Stimulated activated naive B cell treated with anti-CD40 and anti-IgM and Interleukin-4, amounts not matched to agents 10 μg/mL and 1 μg/mL and 100 μg/mL, for 72 hours (primary cell): ENCODE data around the gene C18orf63.

ENCODE experiments used
- ATAC-seq, 2 donors: fragments of 150-1000 bp; cut with Tn5 transposase; replicated peaks; 2 replicates each; pipeline ENCODE4 v1.10.0; 2021; ENCODE audit warnings: moderate library complexity in 1 of 2
- DNase-seq: peaks from one replicate; pipeline ENCODE4 v3.0.0; 2021
- H3K27ac Mint-ChIP-seq: one replicate; pipeline ENCODE4 v1.8.0; 2022; ENCODE audit warnings: mild to moderate bottlenecking, mixed read lengths
- H3K27me3 Mint-ChIP-seq, 2 donors: one replicate each; pipeline ENCODE4 v1.8.0; 2022; ENCODE audit warnings: mixed read lengths in 2 of 2
- H3K36me3 Mint-ChIP-seq, 2 donors: one replicate each; pipeline ENCODE4 v1.8.0; 2022; ENCODE audit warnings: mixed read lengths in 2 of 2, mild to moderate bottlenecking in 1 of 2
- H3K4me1 Mint-ChIP-seq, 2 donors: one replicate each; pipeline ENCODE4 v1.8.0; 2022; ENCODE audit warnings: mixed read lengths in 2 of 2, mild to moderate bottlenecking in 1 of 2
- H3K4me3 Mint-ChIP-seq, 2 donors: one replicate each; pipeline ENCODE4 v1.8.0; 2022; ENCODE audit warnings: mild to moderate bottlenecking in 2 of 2, mixed read lengths in 2 of 2, moderate library complexity in 1 of 2
- H3K9me3 Mint-ChIP-seq, 2 donors: one replicate each; pipeline ENCODE4 v1.8.0; 2022; ENCODE audit warnings: mixed read lengths in 2 of 2, mild to moderate bottlenecking in 1 of 2

C18orf63 gene

GRCh38 chr18:74388227-74388626, 72.6 kb downstream of the C18orf63 start:
- Mint-ChIP-seq H3K9me3 (peaks cover 0 to 2% of the 10 kb centered on the region in 2 donors), H3K36me3 (no peaks in the 10 kb centered on the region), H3K27ac (no peak overlapping the region), H3K27me3 (peaks cover 0 to 8% of the 10 kb centered on the region in 2 donors), H3K4me3 (no peak overlapping the region), H3K4me1 (no peaks in the 10 kb centered on the region)
- DNase-seq (no peak), ATAC-seq (no peak)

- Mint-ChIP-seq H3K27me3 (peaks cover 0 to 8% of the 10 kb centered on the region in 2 donors), H3K4me1 (no peaks in the 10 kb centered on the region), H3K4me3 (no peak overlapping the region), H3K9me3 (peaks cover 0 to 2% of the 10 kb centered on the region in 2 donors), H3K36me3 (no peaks in the 10 kb centered on the region), H3K27ac (no peak overlapping the region)
- ATAC-seq (no peak), DNase-seq (no peak)
Measured at GRCh38 chr18:74389171-74389927, 73.7 kb downstream of the C18orf63 start.

- no peak overlapping the region for H3K4me3 Mint-ChIP-seq
Measured at GRCh38 chr18:74389991-74390390, 74.4 kb downstream of the C18orf63 start.

GRCh38 chr18:74390900-74391299, 75.3 kb downstream of the C18orf63 start:
- Mint-ChIP-seq H3K27me3 (peaks cover 0 to 19% of the 10 kb centered on the region in 2 donors), H3K4me3 (no peak overlapping the region), H3K36me3 (no peaks in the 10 kb centered on the region), H3K4me1 (no peaks in the 10 kb centered on the region), H3K9me3 (peaks cover 0 to 2% of the 10 kb centered on the region in 2 donors), H3K27ac (no peak overlapping the region)
- ATAC-seq (no peak), DNase-seq (no peak)

More at GRCh38 chr18:74389991-74390390, 74.4 kb downstream of the C18orf63 start:
- DNase-seq (no peak), ATAC-seq (no peak)
- Mint-ChIP-seq H3K27ac (no peak overlapping the region), H3K27me3 (peaks cover 0 to 14% of the 10 kb centered on the region in 2 donors), H3K4me1 (no peaks in the 10 kb centered on the region), H3K9me3 (peaks cover 0 to 2% of the 10 kb centered on the region in 2 donors), H3K36me3 (no peaks in the 10 kb centered on the region)

- H3K9me3 Mint-ChIP-seq, result peaks cover 0 to 2% of the 10 kb centered on the region in 2 donors
- no peak overlapping the region for H3K4me3 Mint-ChIP-seq
- no peaks in the 10 kb centered on the region for H3K4me1 Mint-ChIP-seq
- no peaks in the 10 kb centered on the region for H3K36me3 Mint-ChIP-seq
- DNase-seq (no peak), ATAC-seq (no peak)
- no peak overlapping the region for H3K27ac Mint-ChIP-seq
- peaks cover 4 to 19% of the 10 kb centered on the region in 2 donors for H3K27me3 Mint-ChIP-seq
Measured at GRCh38 chr18:74392323-74392722, 76.7 kb downstream of the C18orf63 start.

GRCh38 chr18:74395006-74395405, 79.4 kb downstream of the C18orf63 start:
- Mint-ChIP-seq H3K36me3 (no peaks in the 10 kb centered on the region), H3K27ac (no peak overlapping the region), H3K27me3 (peaks cover 13 to 23% of the 10 kb centered on the region in 2 donors), H3K9me3 (peaks cover 0 to 1% of the 10 kb centered on the region in 2 donors), H3K4me1 (no peaks in the 10 kb centered on the region), H3K4me3 (no peak overlapping the region)
- ATAC-seq (no peak), DNase-seq (no peak)

GRCh38 chr18:74395648-74396154, 80.1 kb downstream of the C18orf63 start:
- H3K27ac Mint-ChIP-seq, result no peak overlapping the region
- H3K4me1 Mint-ChIP-seq, result no peaks in the 10 kb centered on the region
- H3K27me3 Mint-ChIP-seq, result peaks cover 15 to 26% of the 10 kb centered on the region in 2 donors
- DNase-seq (no peak), ATAC-seq (no peak)
- no peak overlapping the region for H3K4me3 Mint-ChIP-seq
- H3K36me3 Mint-ChIP-seq, result no peaks in the 10 kb centered on the region
- no peaks in the 10 kb centered on the region for H3K9me3 Mint-ChIP-seq

- H3K27ac Mint-ChIP-seq, result no peak overlapping the region
- H3K4me3 Mint-ChIP-seq, result no peak overlapping the region
- ATAC-seq (no peak), DNase-seq (no peak)
- no peaks in the 10 kb centered on the region for H3K4me1 Mint-ChIP-seq
- H3K27me3 Mint-ChIP-seq, result peaks cover 15 to 26% of the 10 kb centered on the region in 2 donors
- H3K9me3 Mint-ChIP-seq, result no peaks in the 10 kb centered on the region
- H3K36me3 Mint-ChIP-seq, result no peaks in the 10 kb centered on the region
Measured at GRCh38 chr18:74396171-74397169, 80.8 kb downstream of the C18orf63 start.

- no peak for ATAC-seq
- H3K4me3 Mint-ChIP-seq, result no peak overlapping the region
- no peak for DNase-seq
- no peaks in the 10 kb centered on the region for H3K9me3 Mint-ChIP-seq
- H3K27ac Mint-ChIP-seq, result peak overlapping the region; percentile 44
- no peaks in the 10 kb centered on the region for H3K36me3 Mint-ChIP-seq
- H3K27me3 Mint-ChIP-seq, result peaks cover 15 to 26% of the 10 kb centered on the region in 2 donors
- H3K4me1 Mint-ChIP-seq, result no peaks in the 10 kb centered on the region
Measured at GRCh38 chr18:74397572-74397971, 81.9 kb downstream of the C18orf63 start.

- ATAC-seq (no peak), DNase-seq (no peak)
- H3K4me1 Mint-ChIP-seq, result no peaks in the 10 kb centered on the region
- H3K27ac Mint-ChIP-seq, result no peak overlapping the region
- no peaks in the 10 kb centered on the region for H3K36me3 Mint-ChIP-seq
- H3K9me3 Mint-ChIP-seq, result no peaks in the 10 kb centered on the region
- peaks cover 15 to 26% of the 10 kb centered on the region in 2 donors for H3K27me3 Mint-ChIP-seq
- H3K4me3 Mint-ChIP-seq, result no peak overlapping the region
Measured at GRCh38 chr18:74399091-74399887, 83.7 kb downstream of the C18orf63 start.

- Mint-ChIP-seq H3K36me3 (no peaks in the 10 kb centered on the region), H3K4me3 (no peak overlapping the region), H3K27me3 (peaks cover 15 to 16% of the 10 kb centered on the region in 2 donors), H3K9me3 (no peaks in the 10 kb centered on the region), H3K4me1 (no peaks in the 10 kb centered on the region), H3K27ac (no peak overlapping the region)
- DNase-seq (no peak), ATAC-seq (no peak)
Measured at GRCh38 chr18:74400813-74401212, 85.2 kb downstream of the C18orf63 start.

- no peak for ATAC-seq
- peaks cover 6 to 10% of the 10 kb centered on the region in 2 donors for H3K27me3 Mint-ChIP-seq
- H3K9me3 Mint-ChIP-seq, result no peaks in the 10 kb centered on the region
- no peak overlapping the region for H3K4me3 Mint-ChIP-seq
- peaks cover 7% of the 10 kb centered on the region in 2 donors for H3K4me1 Mint-ChIP-seq
- H3K36me3 Mint-ChIP-seq, result no peaks in the 10 kb centered on the region
- DNase-seq, result no peak
- no peak overlapping the region for H3K27ac Mint-ChIP-seq
Measured at GRCh38 chr18:74402806-74403433, 87.3 kb downstream of the C18orf63 start.

- Mint-ChIP-seq H3K36me3 (no peaks in the 10 kb centered on the region), H3K4me1 (peaks cover 20 to 29% of the 10 kb centered on the region in 2 donors), H3K9me3 (no peaks in the 10 kb centered on the region), H3K27me3 (no peaks in the 10 kb centered on the region), H3K4me3 (peak overlapping the region; percentile 27 to 73), H3K27ac (peak overlapping the region; percentile 66)
- ATAC-seq (peak; percentile 31 to 42), DNase-seq (no peak)
Measured at GRCh38 chr18:74407888-74408287, 92.2 kb downstream of the C18orf63 start.
